Retinal pigment epithelial cell (primary cell): ENCODE results near the gene TIMM44.

ENCODE experiments used
- DNase-seq: peaks from one replicate; pipeline ENCODE4 v3.0.0-alpha.2; 2010; ENCODE audit warnings: low read depth
- H3K4me3 ChIP-seq: 2 replicates; pipeline ENCODE4 v1.5.1; 2011; ENCODE audit warnings: mild to moderate bottlenecking, low read length, control low read depth, moderate library complexity
- TF ChIP-seq, protein P1 (sequence below): conservative IDR thresholded peaks from 2 replicates; pipeline ENCODE4 v1.5.1; 2011; ENCODE audit warnings: low read depth, low read length, control low read depth, inconsistent platforms

Gene TIMM44

DNA sequence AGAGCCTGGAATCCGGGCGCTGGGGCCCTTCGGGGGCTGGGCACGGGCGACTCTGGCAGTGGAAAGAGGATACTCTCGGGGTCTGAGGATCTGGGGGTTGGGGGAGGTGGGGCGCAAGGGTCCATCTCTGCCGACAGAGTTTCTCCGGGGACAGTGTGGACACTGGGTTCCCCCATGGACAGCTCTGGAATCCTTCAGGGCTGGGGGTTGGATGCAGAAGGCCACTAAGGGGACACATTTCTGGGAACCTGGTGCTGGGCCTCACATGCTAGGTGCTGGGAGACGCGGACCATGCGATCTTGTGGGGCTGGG, 26.6 kb downstream of the TIMM44 start:
- DNase-seq: no peak
- TF ChIP-seq, protein P1, sequence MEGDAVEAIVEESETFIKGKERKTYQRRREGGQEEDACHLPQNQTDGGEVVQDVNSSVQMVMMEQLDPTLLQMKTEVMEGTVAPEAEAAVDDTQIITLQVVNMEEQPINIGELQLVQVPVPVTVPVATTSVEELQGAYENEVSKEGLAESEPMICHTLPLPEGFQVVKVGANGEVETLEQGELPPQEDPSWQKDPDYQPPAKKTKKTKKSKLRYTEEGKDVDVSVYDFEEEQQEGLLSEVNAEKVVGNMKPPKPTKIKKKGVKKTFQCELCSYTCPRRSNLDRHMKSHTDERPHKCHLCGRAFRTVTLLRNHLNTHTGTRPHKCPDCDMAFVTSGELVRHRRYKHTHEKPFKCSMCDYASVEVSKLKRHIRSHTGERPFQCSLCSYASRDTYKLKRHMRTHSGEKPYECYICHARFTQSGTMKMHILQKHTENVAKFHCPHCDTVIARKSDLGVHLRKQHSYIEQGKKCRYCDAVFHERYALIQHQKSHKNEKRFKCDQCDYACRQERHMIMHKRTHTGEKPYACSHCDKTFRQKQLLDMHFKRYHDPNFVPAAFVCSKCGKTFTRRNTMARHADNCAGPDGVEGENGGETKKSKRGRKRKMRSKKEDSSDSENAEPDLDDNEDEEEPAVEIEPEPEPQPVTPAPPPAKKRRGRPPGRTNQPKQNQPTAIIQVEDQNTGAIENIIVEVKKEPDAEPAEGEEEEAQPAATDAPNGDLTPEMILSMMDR: no peak
- peak overlapping the region; percentile 14 for H3K4me3 ChIP-seq

DNA sequence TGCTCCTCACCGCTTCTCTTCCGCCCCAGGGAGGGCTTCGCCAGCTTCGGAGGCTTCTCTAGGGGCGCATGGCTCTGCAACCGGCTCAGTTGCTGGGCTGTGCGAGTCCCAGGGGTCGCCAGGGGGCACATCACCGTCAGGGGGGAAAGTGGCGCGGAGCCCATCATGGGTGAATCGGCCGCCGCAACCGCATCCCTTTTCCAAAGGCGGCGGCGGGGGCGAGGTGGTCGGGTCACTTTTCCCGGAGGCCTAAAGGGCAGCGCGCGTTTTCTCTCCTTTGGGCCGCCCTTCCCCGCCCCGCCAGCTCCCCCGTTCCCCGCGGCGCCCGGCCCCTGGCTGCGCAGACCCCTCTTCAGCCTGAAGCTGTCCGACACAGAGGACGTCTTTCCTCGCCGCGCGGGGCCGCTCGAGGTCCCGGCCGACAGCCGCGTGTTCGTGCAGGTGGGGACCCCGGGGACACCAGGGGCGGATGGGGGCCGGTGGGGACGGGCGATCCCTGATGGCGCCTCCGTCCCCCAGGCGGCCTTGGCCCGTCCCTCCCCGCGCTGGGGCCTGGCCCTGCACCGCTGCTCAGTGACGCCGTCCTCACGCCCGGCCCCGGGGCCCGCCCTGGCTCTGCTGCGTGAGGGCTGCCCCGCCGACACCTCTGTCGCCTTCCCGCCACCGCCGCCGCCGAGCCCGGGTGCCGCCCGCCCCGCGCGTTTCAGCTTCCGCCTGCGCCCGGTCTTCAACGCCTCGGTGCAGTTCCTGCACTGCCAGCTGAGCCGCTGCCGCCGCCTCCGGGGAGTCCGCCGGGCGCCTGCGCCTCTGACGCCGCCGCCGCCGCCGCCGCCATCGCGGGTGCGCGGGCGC, 27.1 kb downstream of the TIMM44 start:
- peak overlapping the region; percentile 4 for H3K4me3 ChIP-seq
- no peak for DNase-seq
- TF ChIP-seq, protein P1: no peak

DNA sequence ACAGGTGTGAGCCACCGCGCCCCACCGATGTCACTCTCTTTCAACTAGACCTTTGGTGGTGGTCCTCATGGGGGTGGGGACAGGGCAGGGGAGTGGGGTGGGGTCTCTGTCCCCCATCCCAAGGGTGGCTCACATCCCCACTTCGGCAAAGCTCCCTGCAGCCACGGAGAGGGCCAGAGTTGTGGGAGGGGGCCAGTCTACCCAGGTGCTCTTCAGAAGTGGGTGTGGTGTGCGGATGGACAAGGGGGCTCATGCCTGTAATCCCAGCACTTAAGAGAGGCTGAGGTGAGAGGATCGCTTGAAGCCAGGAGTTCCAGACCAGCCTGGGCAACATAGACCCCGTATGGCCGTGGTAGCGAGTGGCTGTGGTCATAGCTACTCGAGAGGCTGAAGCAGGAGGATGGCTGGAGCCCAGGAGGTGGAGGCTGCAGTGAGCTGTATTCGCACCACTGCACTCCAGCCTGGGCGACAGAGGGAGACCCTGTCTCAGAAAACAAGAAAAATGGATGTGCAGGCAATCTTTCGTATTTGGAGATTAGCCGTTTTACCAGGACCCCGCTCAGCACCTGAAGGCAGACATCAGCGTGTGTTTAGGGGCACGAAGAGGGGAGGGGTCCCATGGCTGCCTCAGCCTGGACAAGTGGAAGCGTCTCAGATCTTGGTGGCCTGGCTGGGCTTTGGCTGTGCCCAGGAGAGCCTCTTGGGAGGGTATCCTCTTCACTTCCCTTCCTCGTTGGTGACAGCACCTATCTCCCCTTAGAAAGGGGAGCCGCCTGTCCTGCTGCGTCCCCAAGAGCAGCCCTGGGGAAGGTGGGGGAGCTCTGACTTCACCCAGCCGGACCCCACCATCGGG, 28.0 kb downstream of the TIMM44 start:
- TF ChIP-seq, protein P1: no peak
- peak overlapping the region; percentile 4 for H3K4me3 ChIP-seq
- DNase-seq: no peak

GRCh38 chr19:7914598-7915045, 28.8 kb downstream of the TIMM44 start, which contains the start of gene TGFBR3L:
Gene TGFBR3L (plus strand): TSS chr19:7914830.
- no peak within 1 kb of the TSS for H3K4me3 ChIP-seq
- TF ChIP-seq, protein P1: no peak
- no peak for DNase-seq

GRCh38 chr19:7914099-7914498, 29.4 kb downstream of the TIMM44 start:
- TF ChIP-seq, protein P1: no peak
- no peak for DNase-seq
- no peak overlapping the region for H3K4me3 ChIP-seq

DNA sequence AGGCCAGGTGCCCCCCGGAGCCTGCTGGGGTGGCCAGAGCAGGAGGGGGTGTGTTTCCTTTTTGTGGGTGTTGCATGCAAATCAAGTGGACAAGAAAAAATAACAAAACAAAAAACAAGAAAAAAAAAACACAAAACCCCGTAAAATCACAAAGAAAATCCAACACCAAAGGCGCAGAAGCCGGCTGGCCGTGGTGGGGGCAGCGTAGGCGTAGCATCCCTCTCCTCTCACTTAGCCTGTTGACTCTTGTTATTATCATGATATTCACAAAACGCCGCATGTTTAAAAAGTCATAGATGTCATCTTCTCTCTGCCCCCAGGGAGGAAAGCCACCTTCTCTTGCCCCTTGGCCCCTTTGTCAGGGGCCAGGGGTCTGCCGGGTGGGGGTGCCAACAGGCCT, 29.8 kb downstream of the TIMM44 start:
- H3K4me3 ChIP-seq: no peak overlapping the region
- TF ChIP-seq, protein P1: no peak
- DNase-seq: no peak
